Nephron (organoid): Measurements from ENCODE around the gene SCAMP5.

ENCODE experiments used
- H3K27ac Mint-ChIP-seq, 3 experiments: 2 replicates each; pipeline ENCODE4 v1.8.0; 2020; ENCODE audit warnings: mixed read lengths in 3 of 3, mild to moderate bottlenecking in 2 of 3, moderate library complexity in 1 of 3
- H3K27me3 Mint-ChIP-seq: 2 replicates; pipeline ENCODE4 v1.8.0; 2021; ENCODE audit warnings: low read depth, mild to moderate bottlenecking, moderate library complexity, mixed read lengths
- H3K36me3 Mint-ChIP-seq: 2 replicates; pipeline ENCODE4 v1.8.0; 2020; ENCODE audit warnings: low read depth, mixed read lengths
- H3K4me1 Mint-ChIP-seq: 2 replicates; pipeline ENCODE4 v1.8.0; 2020; ENCODE audit warnings: mixed read lengths
- H3K4me3 Mint-ChIP-seq, 3 experiments: 2 replicates each; pipeline ENCODE4 v1.8.0; 2020; ENCODE audit warnings: mild to moderate bottlenecking in 3 of 3, mixed read lengths in 3 of 3, moderate library complexity in 2 of 3
- H3K9me3 Mint-ChIP-seq: 2 replicates; pipeline ENCODE4 v1.8.0; 2020; ENCODE audit warnings: mixed read lengths
- TF ChIP-seq, protein P1 (sequence below), 3 experiments: fragments of 200-600 bp; sonication (generic); IDR thresholded peaks; one replicate each; pipeline ENCODE4 v1.5.0; 2021; ENCODE audit warnings: antibody characterized with exemption in 3 of 3; ENCODE audit not compliant: unreplicated experiment in 3 of 3

SCAMP5 gene

DNA sequence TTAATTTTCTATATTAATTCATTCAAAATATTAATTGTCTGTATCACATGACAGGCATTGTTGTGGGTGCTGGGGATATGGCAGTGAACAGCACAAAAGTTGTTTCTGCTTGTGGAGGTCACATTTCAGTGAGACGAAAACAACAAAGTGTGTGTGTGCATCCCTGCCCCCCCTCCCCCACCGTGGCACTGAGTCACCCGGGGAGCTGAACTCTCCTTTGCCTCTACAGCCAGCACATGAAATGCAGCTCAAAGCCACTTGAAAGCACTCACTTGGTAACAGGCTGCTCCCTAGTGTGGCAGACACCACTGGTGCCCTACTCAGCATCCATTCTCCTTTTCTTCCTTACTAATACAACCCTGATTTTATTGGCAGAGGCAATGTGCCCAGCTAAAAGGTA lies 16.9 kb upstream of the SCAMP5 start:
- Mint-ChIP-seq H3K4me1 (no peaks in the 10 kb centered on the region), H3K27me3 (peaks cover 21% of the 10 kb centered on the region), H3K4me3 (no peak overlapping the region), H3K36me3 (no peaks in the 10 kb centered on the region), H3K27ac (no peak overlapping the region), H3K9me3 (no peaks in the 10 kb centered on the region)
- TF ChIP-seq, protein P1, sequence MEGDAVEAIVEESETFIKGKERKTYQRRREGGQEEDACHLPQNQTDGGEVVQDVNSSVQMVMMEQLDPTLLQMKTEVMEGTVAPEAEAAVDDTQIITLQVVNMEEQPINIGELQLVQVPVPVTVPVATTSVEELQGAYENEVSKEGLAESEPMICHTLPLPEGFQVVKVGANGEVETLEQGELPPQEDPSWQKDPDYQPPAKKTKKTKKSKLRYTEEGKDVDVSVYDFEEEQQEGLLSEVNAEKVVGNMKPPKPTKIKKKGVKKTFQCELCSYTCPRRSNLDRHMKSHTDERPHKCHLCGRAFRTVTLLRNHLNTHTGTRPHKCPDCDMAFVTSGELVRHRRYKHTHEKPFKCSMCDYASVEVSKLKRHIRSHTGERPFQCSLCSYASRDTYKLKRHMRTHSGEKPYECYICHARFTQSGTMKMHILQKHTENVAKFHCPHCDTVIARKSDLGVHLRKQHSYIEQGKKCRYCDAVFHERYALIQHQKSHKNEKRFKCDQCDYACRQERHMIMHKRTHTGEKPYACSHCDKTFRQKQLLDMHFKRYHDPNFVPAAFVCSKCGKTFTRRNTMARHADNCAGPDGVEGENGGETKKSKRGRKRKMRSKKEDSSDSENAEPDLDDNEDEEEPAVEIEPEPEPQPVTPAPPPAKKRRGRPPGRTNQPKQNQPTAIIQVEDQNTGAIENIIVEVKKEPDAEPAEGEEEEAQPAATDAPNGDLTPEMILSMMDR (IDR thresholded peaks at IDR 0.05; ENCODE audit: unreplicated experiment in 3 of 3): no peak

DNA sequence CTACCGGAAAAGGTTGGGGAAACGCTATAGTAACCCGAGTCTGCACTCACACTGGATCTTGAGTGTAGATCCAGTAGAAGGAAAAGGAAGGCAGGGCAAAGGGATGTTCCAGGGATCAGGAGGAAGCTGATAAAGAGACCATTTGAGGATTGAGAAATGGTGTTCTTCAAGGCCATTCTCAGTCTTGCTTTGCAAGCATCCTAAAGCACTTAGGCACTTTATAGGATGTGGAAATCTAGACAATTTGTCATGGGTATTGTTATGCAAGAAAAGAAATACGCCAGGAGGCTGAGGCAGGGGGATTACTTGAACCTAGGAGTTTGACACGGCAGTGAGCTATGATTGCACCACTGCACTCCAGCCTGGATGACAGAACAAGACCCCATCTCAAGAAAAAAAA lies 13.2 kb upstream of the SCAMP5 start:
- no peak overlapping the region for H3K4me3 Mint-ChIP-seq
- TF ChIP-seq, protein P1 (IDR thresholded peaks at IDR 0.05; ENCODE audit: unreplicated experiment in 3 of 3): no peak
- no peaks in the 10 kb centered on the region for H3K9me3 Mint-ChIP-seq
- no peak overlapping the region for H3K27ac Mint-ChIP-seq
- H3K4me1 Mint-ChIP-seq: no peaks in the 10 kb centered on the region
- H3K36me3 Mint-ChIP-seq: no peaks in the 10 kb centered on the region
- H3K27me3 Mint-ChIP-seq: peaks cover 48% of the 10 kb centered on the region

DNA sequence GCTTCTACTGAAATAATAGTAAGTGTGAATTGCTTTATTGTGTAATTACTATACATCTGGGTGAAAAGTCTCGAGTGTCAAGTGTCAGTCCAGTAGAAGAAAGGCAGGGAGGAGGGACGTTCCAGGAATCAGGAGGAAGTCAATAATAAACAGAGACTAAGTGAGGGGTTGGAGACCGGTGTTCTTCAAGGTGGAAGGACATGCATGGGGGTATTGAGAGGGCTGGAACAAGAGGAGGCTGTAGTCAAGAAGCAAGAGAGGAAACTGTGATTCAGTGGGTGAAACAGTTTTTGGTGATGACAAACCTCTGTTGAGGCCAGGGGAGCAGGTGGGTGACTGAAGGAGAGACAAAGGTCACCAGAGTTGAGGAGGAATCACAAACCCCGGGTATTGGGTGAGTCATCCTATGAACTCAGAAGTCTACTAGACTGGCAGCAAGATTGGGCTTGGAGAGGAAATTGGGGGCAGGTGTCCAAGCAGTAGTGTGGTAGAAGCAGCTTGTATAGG lies 11.6 kb upstream of the SCAMP5 start:
- Mint-ChIP-seq H3K27ac (no peak overlapping the region), H3K36me3 (no peaks in the 10 kb centered on the region), H3K27me3 (peaks cover 51% of the 10 kb centered on the region), H3K4me3 (no peak overlapping the region), H3K4me1 (no peaks in the 10 kb centered on the region), H3K9me3 (no peaks in the 10 kb centered on the region)
- TF ChIP-seq, protein P1 (IDR thresholded peaks at IDR 0.05; ENCODE audit: unreplicated experiment in 3 of 3): no peak

DNA sequence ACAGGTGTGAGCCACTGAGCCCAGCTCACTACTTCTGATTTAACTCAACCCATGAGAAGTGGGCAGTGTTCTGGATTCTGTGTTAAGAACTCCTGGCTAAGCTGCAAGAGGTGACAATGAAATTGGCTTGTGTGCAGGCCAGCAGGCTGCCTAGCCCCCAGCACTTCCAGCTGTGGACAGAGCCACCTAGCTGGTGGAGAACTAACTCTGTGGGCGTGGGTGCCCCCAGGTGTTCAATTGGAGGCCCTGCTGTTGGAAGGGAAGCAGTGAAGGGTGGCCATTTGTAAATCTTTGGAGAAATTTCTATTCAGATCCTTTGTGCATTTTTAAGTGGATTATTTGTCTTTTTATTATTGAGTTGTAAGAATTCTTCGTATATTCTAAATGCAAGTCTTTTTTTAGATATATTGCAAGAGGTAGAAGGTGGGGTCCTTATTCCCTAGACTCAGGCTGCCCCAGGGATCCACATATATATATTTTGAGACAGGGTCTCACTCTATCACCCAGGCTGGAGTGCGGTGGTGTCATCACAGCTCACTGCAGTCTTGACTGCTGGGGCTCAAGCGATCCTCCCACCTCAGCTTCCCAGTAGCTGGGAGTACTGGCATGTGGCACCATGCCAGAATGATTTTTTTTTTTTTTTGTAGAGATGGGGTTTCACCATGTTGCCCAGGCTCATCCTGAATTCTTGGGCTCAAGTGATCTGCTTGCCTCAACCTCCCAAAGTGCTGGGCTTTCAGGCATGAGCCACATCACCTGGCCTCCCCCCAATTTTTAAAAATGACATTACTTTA lies 7.2 kb upstream of the SCAMP5 start:
- H3K4me1 Mint-ChIP-seq: no peaks in the 10 kb centered on the region
- no peak overlapping the region for H3K27ac Mint-ChIP-seq
- peaks cover 54% of the 10 kb centered on the region for H3K27me3 Mint-ChIP-seq
- no peaks in the 10 kb centered on the region for H3K9me3 Mint-ChIP-seq
- no peaks in the 10 kb centered on the region for H3K36me3 Mint-ChIP-seq
- no peak overlapping the region for H3K4me3 Mint-ChIP-seq
- TF ChIP-seq, protein P1 (IDR thresholded peaks at IDR 0.05; ENCODE audit: unreplicated experiment in 3 of 3): peak; percentile 29 to 48 (median 31)

DNA sequence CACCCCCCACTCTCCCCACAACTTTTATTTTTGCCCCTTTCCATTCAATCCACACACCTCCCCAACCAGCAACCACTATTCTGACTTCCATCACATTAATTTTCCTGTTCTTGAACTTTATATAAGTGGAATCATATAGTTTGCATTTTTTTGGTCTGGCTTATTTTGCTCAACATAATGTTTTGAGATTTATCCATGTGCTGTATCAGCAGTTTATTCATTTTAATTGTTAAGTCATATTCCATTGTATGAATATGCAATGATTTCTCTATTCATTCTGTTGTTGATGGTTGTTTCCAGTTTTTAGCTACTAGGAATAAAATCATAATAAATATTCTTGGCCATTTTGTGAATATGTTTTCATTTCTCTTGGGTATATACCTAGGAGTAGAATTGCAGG lies 5.8 kb upstream of the SCAMP5 start:
- Mint-ChIP-seq H3K27me3 (peaks cover 46% of the 10 kb centered on the region), H3K36me3 (no peaks in the 10 kb centered on the region), H3K4me1 (no peaks in the 10 kb centered on the region), H3K27ac (no peak overlapping the region), H3K9me3 (no peaks in the 10 kb centered on the region), H3K4me3 (no peak overlapping the region)
- TF ChIP-seq, protein P1 (IDR thresholded peaks at IDR 0.05; ENCODE audit: unreplicated experiment in 3 of 3): no peak

DNA sequence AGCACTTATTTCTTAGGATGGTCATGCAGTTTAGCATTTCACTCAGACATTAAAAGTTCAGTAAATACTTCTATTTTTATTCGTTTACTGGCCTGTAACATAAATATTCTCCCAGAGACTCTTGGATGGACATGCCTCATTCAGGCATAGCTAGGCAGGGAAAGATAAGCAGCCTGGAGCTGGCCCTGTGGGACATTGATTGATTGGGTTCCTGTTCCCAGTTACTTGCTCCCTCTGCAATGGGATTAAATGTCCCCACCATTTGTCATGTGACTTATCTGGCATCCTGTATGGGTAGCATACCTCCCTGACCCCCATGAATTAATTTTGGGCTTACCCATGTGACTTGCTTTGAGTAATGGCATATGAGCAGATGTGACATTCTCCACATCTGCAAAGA lies 2.7 kb upstream of the SCAMP5 start:
- H3K36me3 Mint-ChIP-seq: peaks cover 5% of the 10 kb centered on the region

More for the DNA sequence above, 2.7 kb upstream of the SCAMP5 start:
- Mint-ChIP-seq H3K4me1 (peaks cover 6% of the 10 kb centered on the region), H3K4me3 (no peak overlapping the region), H3K27ac (no peak overlapping the region), H3K27me3 (peaks cover 41% of the 10 kb centered on the region), H3K9me3 (no peaks in the 10 kb centered on the region)
- TF ChIP-seq, protein P1 (IDR thresholded peaks at IDR 0.05; ENCODE audit: unreplicated experiment in 3 of 3): no peak
